ENCODE measurements around the gene EXOC1.

- TF ChIP-seq CTCF (IDR thresholded peaks at IDR 0.05) (no peak), POLR2A (IDR thresholded peaks at IDR 0.05) (no peak)
Observed at GRCh38 chr4:55920571-55920970, 67.1 kb downstream of the EXOC1 start.

All from prostate gland (tissue), 2 donors.